ENCODE data around the gene PLD5.

The PLD5 gene

DNA sequence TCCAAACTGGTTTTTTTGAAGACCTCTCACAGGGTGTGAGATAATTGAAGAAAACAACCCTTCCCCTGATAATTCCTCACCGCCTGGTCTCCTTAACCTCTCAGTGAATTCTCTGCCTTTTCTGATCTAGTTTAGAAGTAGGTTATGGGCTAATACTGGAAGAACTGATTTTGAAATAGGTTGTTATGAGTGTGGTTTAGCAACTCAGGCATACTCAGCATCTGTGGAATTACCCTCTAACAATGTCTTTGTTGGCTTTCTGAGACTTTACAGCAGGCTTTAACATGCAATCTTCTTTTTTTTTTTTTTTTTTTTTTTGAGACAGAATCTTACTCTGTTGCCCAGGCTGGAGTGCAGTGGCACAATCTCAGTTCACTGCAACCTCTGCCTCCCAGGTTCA, 10.3 kb upstream of the PLD5 start:
- H2AFZ ChIP-seq (ENCODE audit: low read depth) = no peak overlapping the region
- no peaks in the 10 kb centered on the region for H3K27me3 ChIP-seq (ENCODE audit: insufficient read depth, low read depth)
- H3K9ac ChIP-seq = no peak overlapping the region
- no peak overlapping the region for H3K4me2 ChIP-seq
- H3K79me2 ChIP-seq (ENCODE audit: insufficient read depth, low read depth) = no peaks in the 10 kb centered on the region
- TF ChIP-seq, protein P1, sequence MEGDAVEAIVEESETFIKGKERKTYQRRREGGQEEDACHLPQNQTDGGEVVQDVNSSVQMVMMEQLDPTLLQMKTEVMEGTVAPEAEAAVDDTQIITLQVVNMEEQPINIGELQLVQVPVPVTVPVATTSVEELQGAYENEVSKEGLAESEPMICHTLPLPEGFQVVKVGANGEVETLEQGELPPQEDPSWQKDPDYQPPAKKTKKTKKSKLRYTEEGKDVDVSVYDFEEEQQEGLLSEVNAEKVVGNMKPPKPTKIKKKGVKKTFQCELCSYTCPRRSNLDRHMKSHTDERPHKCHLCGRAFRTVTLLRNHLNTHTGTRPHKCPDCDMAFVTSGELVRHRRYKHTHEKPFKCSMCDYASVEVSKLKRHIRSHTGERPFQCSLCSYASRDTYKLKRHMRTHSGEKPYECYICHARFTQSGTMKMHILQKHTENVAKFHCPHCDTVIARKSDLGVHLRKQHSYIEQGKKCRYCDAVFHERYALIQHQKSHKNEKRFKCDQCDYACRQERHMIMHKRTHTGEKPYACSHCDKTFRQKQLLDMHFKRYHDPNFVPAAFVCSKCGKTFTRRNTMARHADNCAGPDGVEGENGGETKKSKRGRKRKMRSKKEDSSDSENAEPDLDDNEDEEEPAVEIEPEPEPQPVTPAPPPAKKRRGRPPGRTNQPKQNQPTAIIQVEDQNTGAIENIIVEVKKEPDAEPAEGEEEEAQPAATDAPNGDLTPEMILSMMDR (conservative IDR thresholded peaks at IDR 0.05; ENCODE audit: low read depth, low read length) = no peak
- H3K27ac ChIP-seq = no peak overlapping the region
- no peaks in the 10 kb centered on the region for H3K4me1 ChIP-seq (ENCODE audit: low read depth, poor library complexity, severe bottlenecking)
- no peaks in the 10 kb centered on the region for H4K20me1 ChIP-seq (ENCODE audit: insufficient read depth)
- no peak overlapping the region for H3K4me3 ChIP-seq (IDR thresholded peaks at IDR 0.05; ENCODE audit: insufficient read depth, low read depth, low read length)
- H3K36me3 ChIP-seq (ENCODE audit: insufficient read depth) = no peaks in the 10 kb centered on the region

DNA sequence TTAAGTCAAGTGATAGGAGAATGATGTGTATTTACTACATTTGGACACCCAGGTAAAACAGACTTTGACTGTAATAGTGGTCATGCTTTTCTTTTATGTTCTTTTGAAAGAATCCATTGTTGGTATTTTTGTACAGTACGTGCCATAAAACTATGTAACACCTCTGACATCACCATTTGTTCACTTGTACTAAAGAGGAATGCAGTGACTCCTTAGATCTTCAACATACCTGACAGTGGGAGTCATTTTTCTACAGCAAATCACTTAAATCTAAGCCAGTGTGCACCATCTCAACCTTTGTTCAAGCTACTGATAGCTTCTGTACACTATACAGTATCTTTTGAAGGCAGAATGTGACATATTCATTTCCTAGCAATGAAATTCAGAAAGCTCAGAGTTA, 6.3 kb upstream of the PLD5 start:
- TF ChIP-seq, protein P1 (conservative IDR thresholded peaks at IDR 0.05; ENCODE audit: low read depth, low read length) = no peak
- Histone ChIP-seq H3K27ac (no peak overlapping the region), H3K79me2 (ENCODE audit: insufficient read depth, low read depth) (no peaks in the 10 kb centered on the region), H4K20me1 (ENCODE audit: insufficient read depth) (no peaks in the 10 kb centered on the region), H3K4me3 (IDR thresholded peaks at IDR 0.05; ENCODE audit: insufficient read depth, low read depth, low read length) (no peak overlapping the region), H3K4me1 (ENCODE audit: low read depth, poor library complexity, severe bottlenecking) (no peaks in the 10 kb centered on the region), H3K4me2 (no peak overlapping the region), H3K36me3 (ENCODE audit: insufficient read depth) (no peaks in the 10 kb centered on the region), H3K27me3 (ENCODE audit: insufficient read depth, low read depth) (no peaks in the 10 kb centered on the region), H2AFZ (ENCODE audit: low read depth) (no peak overlapping the region), H3K9ac (no peak overlapping the region)

DNA sequence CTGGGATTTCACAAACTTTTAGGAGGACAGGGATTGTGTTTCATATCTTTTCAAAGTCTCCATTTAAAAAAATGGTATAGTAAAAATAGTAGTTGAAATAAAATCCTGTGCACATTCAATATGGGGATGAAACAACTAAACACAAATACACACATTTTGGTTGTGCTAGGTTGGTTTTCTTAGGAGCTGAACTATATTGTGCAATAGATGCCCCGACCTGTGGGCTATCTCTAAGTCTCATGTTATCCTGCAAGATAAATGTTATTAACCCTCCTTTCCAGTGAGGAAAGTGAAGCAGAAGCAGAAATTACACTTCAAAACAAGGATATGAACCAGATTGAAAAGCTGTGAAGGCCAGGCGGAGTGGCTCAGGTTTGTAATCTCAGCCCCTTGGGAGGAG, 1.3 kb upstream of the PLD5 start:
- peaks cover 6% of the 10 kb centered on the region for H3K4me1 ChIP-seq (ENCODE audit: low read depth, poor library complexity, severe bottlenecking)
- TF ChIP-seq, protein P1 (conservative IDR thresholded peaks at IDR 0.05; ENCODE audit: low read depth, low read length) = no peak
- no peaks in the 10 kb centered on the region for H3K27me3 ChIP-seq (ENCODE audit: insufficient read depth, low read depth)
- no peak overlapping the region for H3K4me3 ChIP-seq (IDR thresholded peaks at IDR 0.05; ENCODE audit: insufficient read depth, low read depth, low read length)
- no peaks in the 10 kb centered on the region for H3K79me2 ChIP-seq (ENCODE audit: insufficient read depth, low read depth)
- H3K36me3 ChIP-seq (ENCODE audit: insufficient read depth) = no peaks in the 10 kb centered on the region
- 0 out of 2 replicates have a peak overlapping the region, but pooled peaks have one; percentile 77 for H2AFZ ChIP-seq (ENCODE audit: low read depth)
- H4K20me1 ChIP-seq (ENCODE audit: insufficient read depth) = no peaks in the 10 kb centered on the region
- no peak overlapping the region; the same call in 1 of the 2 replicates for H3K4me2 ChIP-seq
- no peak overlapping the region for H3K27ac ChIP-seq
- H3K9ac ChIP-seq = no peak overlapping the region

DNA sequence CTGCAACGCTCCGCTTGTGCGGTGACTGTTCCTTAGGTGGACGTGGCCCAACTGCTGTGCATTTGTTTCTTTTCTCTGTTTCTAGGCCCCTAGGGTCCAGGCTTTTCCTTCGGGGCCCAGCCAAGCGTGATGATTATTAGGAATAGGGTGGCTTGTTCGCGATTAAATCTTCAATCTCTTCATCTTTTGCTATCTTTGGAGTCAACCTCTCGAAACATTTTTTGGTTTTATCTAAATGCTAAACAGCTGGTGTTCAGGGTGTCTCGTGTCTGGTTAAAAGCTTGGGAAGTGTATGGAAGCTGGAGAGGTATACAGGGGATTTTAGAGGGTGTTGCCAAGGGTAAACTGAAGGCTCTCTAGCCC, 844 bp upstream of the PLD5 start:
- Histone ChIP-seq H3K79me2 (ENCODE audit: insufficient read depth, low read depth) (no peaks in the 10 kb centered on the region), H3K27me3 (ENCODE audit: insufficient read depth, low read depth) (no peaks in the 10 kb centered on the region), H3K4me2 (peak overlapping the region; percentile 66), H3K27ac (no peak overlapping the region), H4K20me1 (ENCODE audit: insufficient read depth) (no peaks in the 10 kb centered on the region), H3K4me3 (IDR thresholded peaks at IDR 0.05; ENCODE audit: insufficient read depth, low read depth, low read length) (no peak overlapping the region), H3K9ac (peak overlapping the region; percentile 38; the same call in 1 of the 2 replicates), H3K4me1 (ENCODE audit: low read depth, poor library complexity, severe bottlenecking) (peaks cover 6% of the 10 kb centered on the region), H3K36me3 (ENCODE audit: insufficient read depth) (no peaks in the 10 kb centered on the region), H2AFZ (ENCODE audit: low read depth) (peak overlapping the region; percentile 77)
- TF ChIP-seq, protein P1 (conservative IDR thresholded peaks at IDR 0.05; ENCODE audit: low read depth, low read length) = no peak

Measured in KMS-11 (cell line).